K562 (cell line): ENCODE measurements around the gene INO80C. TPM values are rescaled to one million over a fixed set of nuclear protein-coding genes. Genes with fewer than 3 reads are reported as not detected.

ENCODE experiments used
- ARHGAP35 ChIP-seq: fragments of 450-650 bp; IDR thresholded peaks from 2 replicates; pipeline ENCODE4 v1.6.1; 2018; ENCODE audit not compliant: partially characterized antibody
- MED1 ChIP-seq: sonication (generic); formaldehyde crosslinking; IDR thresholded peaks from 2 replicates; pipeline ENCODE4 v1.8.1; 2023; ENCODE audit warnings: missing genetic modification reagents, borderline replicate concordance
- RAD51 ChIP-seq: fragments of 450-650 bp; IDR thresholded peaks from 2 replicates; pipeline ENCODE4 v1.7.1; 2016; ENCODE audit warnings: low read depth, mild to moderate bottlenecking, borderline replicate concordance
- ZNF347 ChIP-seq: fragments of 450-650 bp; formaldehyde crosslinking; IDR thresholded peaks from 2 replicates; pipeline ENCODE4 v1.4.0; 2020; ENCODE audit warnings: low read depth, mild to moderate bottlenecking, moderate library complexity
- ZNF407 ChIP-seq: fragments of 450-650 bp; IDR thresholded peaks from 2 replicates; pipeline ENCODE4 v1.6.1; 2016; ENCODE audit warnings: low read depth
- polyA plus RNA-seq, 8 experiments: library from polyadenylated mRNA; depleted of rRNA in 4 of 8; stranded (reverse) in 5 of 8; unstranded in 3 of 8; fragments of >200 nt; fragmentation: Nextera tagmentation in 2 of 8; fragmentation: Illumina TruSeq in 1 of 8; extraction: Ambion mirVana in 2 of 8; extraction: Trizol in 1 of 8; gene quantifications; 2 replicates each; pipeline versions ENCODE4 v1.2.1 to v1.2.3, GENCODE V29; 2011 to 2014; ENCODE audit warnings: inconsistent platforms in 1 of 8, missing spikeins in 1 of 8
- total RNA-seq, 7 experiments: library from RNA; depleted of rRNA in 6 of 7; stranded (reverse); fragments of >200 nt in 6 of 7; fragmentation: Illumina TruSeq in 2 of 7; extraction: Trizol in 2 of 7; gene quantifications; 2 replicates each; pipeline versions ENCODE4 v1.2.1 to v1.2.3, GENCODE V29; 2011 to 2021; ENCODE audit warnings: low replicate concordance in 1 of 7

The INO80C gene
- total and polyA plus RNA-seq, 9 of the 15 experiments (the other 6 are each of a cell fraction or from before 2014, with no cell fraction given) = 14.3 to 53.3 (median 46.6) TPM

GRCh38 chr18:35522130-35522959, 24.6 kb upstream of the INO80C start (continued):
- TF ChIP-seq ZNF407 (no peak), ARHGAP35 (no peak), ZNF347 (CRISPR knock-in tag) (no peak), RAD51 (no peak), MED1 (CRISPR knock-in tag) (no peak)
